Immature natural killer cell (primary cell): ENCODE measurements around the gene MEIS3. TPM values are rescaled to one million over a fixed set of nuclear protein-coding genes. Genes with fewer than 3 reads are reported as not detected.

ENCODE experiments used
- DNase-seq, 3 donors: peaks; one replicate each; pipeline ENCODE4 v3.0.0; 2022; ENCODE audit warnings: mixed read lengths in 1 of 3
- H3K27ac Mint-ChIP-seq, 6 donors: one replicate each; pipeline ENCODE4 v1.8.0; 2020; ENCODE audit warnings: mixed read lengths in 6 of 6, mild to moderate bottlenecking in 5 of 6, inconsistent platforms in 4 of 6, moderate library complexity in 3 of 6
- H3K27me3 Mint-ChIP-seq, 3 donors: one replicate each; pipeline ENCODE4 v1.8.0; 2020 to 2021; ENCODE audit warnings: low read depth in 3 of 3, mild to moderate bottlenecking in 3 of 3, mixed read lengths in 3 of 3, moderate library complexity in 3 of 3, inconsistent platforms in 1 of 3
- H3K36me3 Mint-ChIP-seq, 3 donors: one replicate each; pipeline ENCODE4 v1.8.0; 2020; ENCODE audit warnings: mixed read lengths in 3 of 3, inconsistent platforms in 2 of 3, mild to moderate bottlenecking in 2 of 3
- H3K4me1 Mint-ChIP-seq, 2 donors: one replicate each; pipeline ENCODE4 v1.8.0; 2020; ENCODE audit warnings: inconsistent platforms in 2 of 2, mild to moderate bottlenecking in 2 of 2, mixed read lengths in 2 of 2, moderate library complexity in 1 of 2
- H3K4me3 Mint-ChIP-seq, 5 donors: one replicate each; pipeline ENCODE4 v1.8.0; 2020; ENCODE audit warnings: mild to moderate bottlenecking in 5 of 5, mixed read lengths in 5 of 5, inconsistent platforms in 3 of 5, moderate library complexity in 3 of 5
- H3K9me3 Mint-ChIP-seq, 6 donors: one replicate each; pipeline ENCODE4 v1.8.0; 2020; ENCODE audit warnings: mild to moderate bottlenecking in 6 of 6, mixed read lengths in 6 of 6, inconsistent platforms in 4 of 6, moderate library complexity in 3 of 6
- polyA plus RNA-seq, 3 donors: library from polyadenylated mRNA; unstranded; fragments of 300-500 nt; fragmentation: Illumina TruSeq; gene quantifications; one replicate each; pipeline ENCODE4 v1.2.3, GENCODE V29; 2021

The MEIS3 gene
- polyA plus RNA-seq, 3 donors from 2014 or later: not detected

DNA sequence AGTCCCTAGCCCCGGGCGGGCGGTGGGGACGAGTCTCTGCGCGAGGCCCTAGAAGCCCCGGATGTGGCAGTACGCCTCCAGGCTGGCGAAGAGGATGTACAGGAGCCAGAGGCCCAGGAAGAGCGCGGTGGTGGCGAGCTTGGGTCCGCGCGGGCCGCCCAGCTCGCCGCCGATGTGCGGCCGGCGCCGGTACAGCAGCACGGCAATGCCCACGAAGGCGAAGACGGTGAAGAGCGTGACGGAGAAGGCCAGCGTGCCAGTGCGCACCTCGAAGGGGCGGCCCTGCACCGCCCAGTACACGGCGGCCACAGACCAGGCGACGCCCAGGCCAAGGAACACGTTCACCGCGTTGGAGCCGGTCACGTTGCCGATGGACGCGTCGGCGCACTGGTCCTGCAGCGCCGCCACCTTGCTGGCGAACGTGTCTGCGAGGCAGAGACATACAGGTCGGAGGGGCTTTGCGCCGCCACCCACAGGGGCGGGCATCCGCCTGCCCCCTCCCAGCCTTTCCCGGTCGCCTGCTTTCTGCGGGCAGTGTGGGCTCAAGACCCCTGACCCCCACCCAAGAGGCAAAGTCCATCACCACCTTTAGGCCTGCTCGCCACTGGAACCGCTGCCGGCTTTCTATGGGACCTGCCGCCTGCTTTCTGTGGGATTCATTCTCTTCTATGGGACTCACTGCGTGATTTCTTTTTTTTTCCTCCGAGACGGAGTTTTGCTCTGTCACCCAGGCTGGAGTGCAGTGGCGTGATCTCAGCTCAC lies 10.9 kb upstream of the MEIS3 start:
- Mint-ChIP-seq H3K36me3 (no peaks in the 10 kb centered on the region), H3K4me3 (peak overlapping the region in 4 of 5 donors; percentile 25 to 62 (median 48)), H3K4me1 (peaks cover 0 to 12% of the 10 kb centered on the region in 2 donors), H3K27ac (no peak overlapping the region), H3K27me3 (peaks cover 12 to 30% (median 16%) of the 10 kb centered on the region in 3 donors), H3K9me3 (no peaks in the 10 kb centered on the region)
- peak; percentile 12 to 26 (median 26) for DNase-seq

DNA sequence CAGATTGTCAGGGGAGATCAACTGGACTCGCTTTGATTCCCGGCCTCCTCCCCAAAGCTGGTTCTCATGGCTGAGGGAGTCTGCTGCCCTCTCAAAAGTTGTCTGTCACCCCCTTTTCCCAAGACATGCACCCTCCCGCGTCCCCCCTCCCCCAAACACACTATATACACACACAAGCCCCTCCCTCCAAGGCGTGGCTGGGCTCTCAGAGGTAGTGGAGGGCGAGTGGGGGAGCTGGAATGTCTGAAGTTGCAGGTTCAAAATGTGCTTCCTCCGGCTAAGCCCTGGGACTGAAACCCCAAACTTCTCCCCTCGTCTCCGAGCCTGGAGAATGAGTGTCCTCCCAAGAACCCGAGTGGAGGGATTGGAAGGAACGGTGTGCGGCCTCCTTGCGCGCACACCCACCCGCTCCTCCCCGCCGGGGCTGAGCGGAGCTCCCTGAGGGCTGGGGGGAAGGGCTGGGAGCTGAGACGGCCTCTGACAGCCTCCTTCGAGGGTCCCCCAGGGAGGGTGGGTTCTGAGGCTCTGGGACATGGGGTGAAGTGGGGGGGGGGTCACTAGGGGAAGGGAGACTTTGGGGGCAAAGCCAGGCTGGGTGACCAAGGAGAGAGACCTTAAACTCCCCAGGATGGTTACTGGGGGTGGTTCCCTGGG lies 9.9 kb upstream of the MEIS3 start:
- Mint-ChIP-seq H3K27me3 (peaks cover 12 to 32% (median 16%) of the 10 kb centered on the region in 3 donors), H3K27ac (no peak overlapping the region), H3K9me3 (no peaks in the 10 kb centered on the region), H3K4me3 (peak overlapping the region in 3 of 5 donors; percentile 25 to 62 (median 44)), H3K36me3 (no peaks in the 10 kb centered on the region), H3K4me1 (peaks cover 0 to 12% of the 10 kb centered on the region in 2 donors)
- no peak for DNase-seq

DNA sequence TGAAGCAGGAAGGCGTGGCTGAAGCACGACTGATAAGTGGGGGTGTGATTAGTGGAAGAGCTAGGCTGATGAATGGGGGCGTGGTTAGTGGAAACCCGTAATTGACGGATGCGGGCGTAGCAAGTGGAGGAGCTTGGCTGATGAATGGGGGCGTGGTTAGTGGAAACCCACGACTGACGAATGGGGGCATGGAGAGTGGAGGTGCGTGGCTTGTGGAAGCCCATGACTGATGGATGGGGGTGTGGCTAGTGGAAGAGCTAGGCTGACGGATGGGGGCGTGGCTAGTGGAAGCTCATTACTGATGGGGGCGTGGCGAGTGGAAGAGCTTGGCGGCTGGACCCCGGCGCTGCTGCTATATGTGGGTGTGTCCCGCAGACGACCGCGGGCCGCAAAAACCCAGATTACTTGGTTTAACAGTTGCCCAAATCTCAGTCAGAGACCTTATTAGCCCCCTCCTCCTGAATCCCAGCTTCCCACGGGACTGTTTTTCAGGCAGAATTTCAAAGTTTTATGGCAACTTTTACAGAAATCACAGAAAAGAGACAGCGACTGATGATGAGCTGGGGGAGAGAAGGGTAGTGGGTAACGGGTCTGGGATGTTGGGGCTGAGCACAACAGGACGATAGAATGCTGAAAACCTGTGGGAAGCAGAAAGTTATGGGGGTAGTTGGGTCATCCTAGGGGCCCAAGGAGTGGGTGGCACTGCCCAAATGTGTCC lies 9.0 kb upstream of the MEIS3 start:
- Mint-ChIP-seq H3K9me3 (no peaks in the 10 kb centered on the region), H3K4me1 (peaks cover 0 to 12% of the 10 kb centered on the region in 2 donors), H3K36me3 (peaks cover 0 to 2% (median 0%) of the 10 kb centered on the region in 3 donors), H3K27me3 (peaks cover 14 to 32% (median 15%) of the 10 kb centered on the region in 3 donors), H3K4me3 (no peak overlapping the region), H3K27ac (no peak overlapping the region)
- DNase-seq: peak; percentile 57 to 73 (median 63)

DNA sequence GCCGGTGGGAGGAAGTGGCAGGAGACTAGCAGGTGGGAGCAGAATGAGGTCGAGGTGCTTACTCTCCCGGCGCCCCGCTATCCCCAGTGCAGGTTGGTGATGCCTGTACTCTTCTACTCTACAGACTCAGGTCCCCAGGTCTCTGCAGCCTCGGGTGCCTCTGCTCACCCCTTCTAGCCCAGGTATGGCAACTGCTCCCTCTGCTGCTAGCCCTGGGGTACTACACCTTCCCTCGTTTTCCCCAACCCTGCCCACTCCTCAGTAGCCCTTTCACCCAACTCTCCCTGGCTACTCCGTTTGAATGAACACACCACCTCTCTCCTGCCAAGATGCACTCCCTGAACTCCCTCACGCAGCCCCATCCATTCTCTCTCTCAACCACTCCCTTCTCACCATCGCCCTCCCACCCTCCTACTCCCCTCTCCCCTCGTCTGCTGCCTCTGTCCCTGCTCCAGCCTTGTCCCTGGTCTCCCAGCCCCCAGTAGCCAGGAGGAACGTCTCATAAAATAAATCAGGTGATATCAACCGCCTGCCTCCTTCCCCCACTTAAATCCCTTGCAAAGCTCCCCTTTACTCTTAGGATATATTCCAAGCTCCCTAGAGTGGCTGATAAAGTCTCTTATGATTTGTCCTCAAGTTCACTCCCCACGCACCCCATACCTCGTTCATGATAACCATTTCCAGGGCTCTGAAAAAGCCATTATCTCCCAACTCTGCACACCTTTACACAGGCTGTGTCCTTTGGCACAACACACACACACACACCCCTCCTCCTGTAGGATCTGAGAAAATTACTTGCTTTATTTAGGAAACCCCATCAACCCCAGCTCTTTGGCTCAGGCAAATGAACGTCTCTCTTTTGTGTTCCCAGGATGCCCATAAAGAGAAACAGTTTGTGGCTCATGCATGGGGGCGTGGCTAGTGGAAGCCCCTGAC lies 8.2 kb upstream of the MEIS3 start:
- no peak overlapping the region for H3K27ac Mint-ChIP-seq
- peak; percentile 50 to 63 (median 55) for DNase-seq
- no peak overlapping the region for H3K4me3 Mint-ChIP-seq
- peaks cover 17 to 37% (median 18%) of the 10 kb centered on the region in 3 donors for H3K27me3 Mint-ChIP-seq
- no peaks in the 10 kb centered on the region for H3K9me3 Mint-ChIP-seq
- peaks cover 4 to 12% of the 10 kb centered on the region in 2 donors for H3K4me1 Mint-ChIP-seq
- H3K36me3 Mint-ChIP-seq: peaks cover 3 to 10% (median 6%) of the 10 kb centered on the region in 3 donors

DNA sequence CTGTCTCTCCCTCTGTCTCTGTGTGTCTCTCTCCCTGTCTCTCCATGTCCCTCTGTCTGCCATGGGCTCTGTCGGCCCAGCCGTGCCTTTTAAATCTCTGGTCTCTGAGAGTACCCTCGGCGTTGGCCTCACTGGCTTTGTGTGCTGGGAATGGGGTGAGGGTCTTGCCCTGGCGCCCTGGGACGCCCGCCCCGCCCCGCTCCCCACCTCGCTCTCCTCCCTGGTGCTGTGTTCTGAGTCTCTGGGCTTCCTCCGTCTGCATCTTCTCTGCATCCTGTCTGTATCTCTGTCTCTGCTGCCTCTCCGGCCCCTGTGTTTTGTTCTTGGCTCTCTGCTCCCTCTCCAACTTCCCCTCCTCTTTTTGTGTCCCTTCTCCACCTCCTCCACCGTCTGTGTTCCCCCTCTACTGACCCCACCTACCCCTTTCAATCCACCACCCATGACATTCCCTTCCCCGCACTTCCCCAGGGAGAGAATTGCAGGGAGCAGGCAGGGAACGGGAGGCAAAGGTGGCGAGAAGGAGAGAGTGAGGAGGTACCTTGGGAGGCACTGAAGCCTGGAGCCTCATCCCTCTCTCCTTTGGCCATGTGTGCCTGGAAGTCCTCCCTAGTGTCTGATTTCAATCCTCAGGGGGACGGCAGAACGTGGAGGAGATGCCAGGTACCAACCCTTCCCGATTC lies 4.0 kb upstream of the MEIS3 start:
- Mint-ChIP-seq H3K27ac (no peak overlapping the region), H3K36me3 (peaks cover 3 to 14% (median 10%) of the 10 kb centered on the region in 3 donors), H3K27me3 (peaks cover 16 to 41% (median 27%) of the 10 kb centered on the region in 3 donors), H3K4me3 (peak overlapping the region in 1 of 5 donors; percentile 28), H3K4me1 (peaks cover 12 to 17% of the 10 kb centered on the region in 2 donors), H3K9me3 (no peaks in the 10 kb centered on the region)
- DNase-seq: no peak

DNA sequence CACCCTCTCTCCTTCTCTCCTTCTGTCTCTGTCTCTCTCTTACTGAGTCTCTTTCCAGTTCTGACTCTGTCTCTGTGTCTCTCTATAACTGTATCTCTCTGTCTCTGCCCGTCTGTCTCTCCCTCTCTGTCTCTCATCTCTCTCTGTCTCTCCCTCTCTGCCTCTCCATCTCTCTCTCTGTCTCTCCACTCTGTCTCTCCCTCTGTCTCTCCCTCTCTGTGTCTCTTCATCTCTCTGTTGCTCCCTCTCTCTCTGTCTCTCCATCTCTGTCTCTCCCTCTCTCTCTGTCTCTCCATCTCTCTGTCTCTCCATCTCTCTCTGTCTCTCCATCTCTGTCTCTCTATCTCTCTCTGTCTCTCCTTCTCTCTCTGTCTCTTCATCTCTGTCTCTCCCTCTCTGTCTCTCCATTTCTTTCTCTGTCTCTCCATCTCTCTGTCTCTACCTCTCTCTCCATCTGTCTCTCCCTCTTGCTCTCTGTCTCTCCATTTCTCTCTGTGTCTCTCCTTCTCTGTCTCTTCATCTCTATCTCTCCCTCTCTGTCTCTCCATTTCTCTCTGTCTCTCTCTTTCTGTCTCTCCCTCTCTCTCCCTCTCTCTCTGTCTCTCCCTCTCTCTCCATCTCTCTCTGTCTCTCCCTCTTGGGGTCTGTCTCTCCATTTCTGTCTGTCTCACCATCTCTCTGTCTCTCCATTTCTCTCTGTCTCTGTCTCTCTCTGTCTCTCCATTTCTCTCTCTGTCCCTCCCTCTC lies 3.3 kb upstream of the MEIS3 start:
- Mint-ChIP-seq H3K9me3 (no peaks in the 10 kb centered on the region), H3K27me3 (peaks cover 20 to 47% (median 31%) of the 10 kb centered on the region in 3 donors), H3K36me3 (peaks cover 3 to 14% (median 10%) of the 10 kb centered on the region in 3 donors), H3K4me1 (peaks cover 19 to 23% of the 10 kb centered on the region in 2 donors), H3K27ac (peak overlapping the region in 1 of 6 donors; percentile 50), H3K4me3 (peak overlapping the region in 1 of 5 donors; percentile 28)
- DNase-seq: no peak

DNA sequence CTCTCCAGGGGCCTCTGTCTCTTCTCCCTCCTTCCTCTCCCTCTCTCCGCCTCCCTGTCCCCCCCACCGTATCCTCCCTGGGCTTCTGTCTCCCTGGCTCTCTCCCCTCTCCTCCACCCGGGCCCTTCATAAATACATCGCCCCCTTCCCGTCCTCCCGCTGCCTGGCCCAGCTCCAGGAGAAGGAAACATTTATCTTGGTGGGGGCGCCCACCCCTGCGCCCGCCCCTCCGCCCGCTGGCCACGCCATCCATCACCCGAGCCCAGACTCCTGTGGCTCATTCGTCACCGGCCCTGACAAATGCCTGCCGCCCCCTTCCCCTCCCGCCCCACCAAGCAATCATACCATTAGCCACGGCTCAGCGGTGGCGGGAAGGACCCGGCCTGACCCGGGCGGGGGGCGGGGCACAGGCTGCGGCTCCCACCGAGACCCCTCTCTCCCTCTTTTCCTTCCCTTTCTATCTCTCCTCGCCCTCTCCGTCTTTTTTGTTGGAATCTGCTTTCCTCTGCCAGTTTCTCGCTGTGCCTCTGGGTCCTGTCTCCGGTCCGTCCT lies 2.6 kb upstream of the MEIS3 start:
- DNase-seq: no peak
- Mint-ChIP-seq H3K9me3 (no peaks in the 10 kb centered on the region), H3K27me3 (peaks cover 20 to 48% (median 30%) of the 10 kb centered on the region in 3 donors), H3K27ac (no peak overlapping the region), H3K4me3 (no peak overlapping the region), H3K4me1 (peaks cover 18 to 25% of the 10 kb centered on the region in 2 donors), H3K36me3 (peaks cover 3 to 14% (median 10%) of the 10 kb centered on the region in 3 donors)

DNA sequence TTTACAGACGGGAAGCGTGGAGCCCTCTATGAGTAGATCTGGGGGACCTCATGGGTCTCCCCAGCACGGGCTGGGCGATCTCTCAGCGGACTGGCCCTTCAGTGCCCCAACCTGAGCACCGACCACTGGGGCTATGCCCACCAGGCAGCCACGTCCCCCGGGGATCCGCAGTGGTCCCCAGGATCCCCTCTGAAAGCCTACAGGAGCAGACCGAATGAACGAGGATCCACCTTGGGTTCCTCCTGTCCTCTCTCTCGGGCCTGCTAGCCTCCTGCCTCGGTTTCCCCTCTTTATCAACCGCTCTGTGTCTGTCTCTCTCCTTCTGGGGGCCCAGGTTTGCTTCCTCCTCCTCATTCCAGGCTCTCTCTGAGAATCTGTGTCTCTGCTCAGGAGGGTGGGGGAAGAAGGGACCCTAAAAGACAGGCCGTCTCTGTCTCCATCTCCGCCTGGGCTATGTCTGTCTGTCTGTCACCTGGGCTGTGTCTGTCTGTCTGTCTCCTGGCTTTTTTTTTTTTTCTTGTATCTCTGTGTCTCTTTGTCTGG lies 2.0 kb upstream of the MEIS3 start:
- Mint-ChIP-seq H3K27ac (no peak overlapping the region), H3K4me1 (peaks cover 18 to 25% of the 10 kb centered on the region in 2 donors), H3K9me3 (no peaks in the 10 kb centered on the region), H3K4me3 (peak overlapping the region in 1 of 5 donors; percentile 51), H3K27me3 (peaks cover 26 to 46% (median 33%) of the 10 kb centered on the region in 3 donors), H3K36me3 (peaks cover 3 to 14% (median 10%) of the 10 kb centered on the region in 3 donors)
- no peak for DNase-seq

DNA sequence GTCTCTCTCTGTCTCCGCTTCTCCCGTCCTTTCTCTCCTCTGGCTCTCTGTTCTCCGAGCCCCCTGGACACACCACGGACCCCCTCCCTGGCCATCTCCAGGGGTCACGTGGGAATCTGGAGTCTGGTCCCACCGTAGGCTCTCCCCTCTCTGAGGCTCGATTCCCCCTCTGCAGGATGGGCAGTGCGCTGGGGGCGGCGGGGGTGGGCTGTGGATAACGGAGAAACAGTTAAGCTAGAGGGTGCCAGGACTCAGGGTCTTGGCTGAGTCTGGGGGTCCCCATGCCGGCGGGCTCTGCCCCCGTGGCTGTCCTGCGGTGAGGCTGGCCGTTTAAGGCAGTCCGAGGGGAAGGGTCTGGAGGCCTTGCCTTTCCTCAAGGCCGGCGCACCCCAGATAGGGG lies 462 bp upstream of the MEIS3 start:
- H3K9me3 Mint-ChIP-seq: no peaks in the 10 kb centered on the region
- H3K4me1 Mint-ChIP-seq: peaks cover 18 to 25% of the 10 kb centered on the region in 2 donors
- DNase-seq: no peak
- peaks cover 3 to 14% (median 10%) of the 10 kb centered on the region in 3 donors for H3K36me3 Mint-ChIP-seq
- H3K27ac Mint-ChIP-seq: no peak overlapping the region
- H3K4me3 Mint-ChIP-seq: no peak overlapping the region
- H3K27me3 Mint-ChIP-seq: peaks cover 30 to 43% (median 42%) of the 10 kb centered on the region in 3 donors

DNA sequence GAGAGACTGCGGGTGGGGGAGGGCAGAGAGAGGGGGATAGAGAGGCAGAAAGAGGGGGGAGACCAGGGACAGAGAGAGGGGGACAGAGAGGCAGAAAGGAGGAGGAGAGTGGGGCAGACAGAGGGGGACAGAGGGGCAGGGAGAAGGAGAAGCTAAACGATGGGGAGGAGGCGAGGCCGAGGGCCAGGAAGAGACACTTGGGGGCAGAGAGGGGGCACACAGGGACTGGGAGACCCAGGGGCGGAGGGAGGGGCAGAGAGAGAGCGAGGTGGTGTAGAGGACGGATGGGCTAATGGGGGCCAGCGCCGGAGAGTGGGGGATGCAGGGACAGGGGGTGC lies 666 bp downstream of the MEIS3 start:
- peaks cover 30 to 44% (median 39%) of the 10 kb centered on the region in 3 donors for H3K27me3 Mint-ChIP-seq
- H3K9me3 Mint-ChIP-seq: no peaks in the 10 kb centered on the region
- no peak overlapping the region for H3K27ac Mint-ChIP-seq
- no peak for DNase-seq
- peaks cover 18 to 25% of the 10 kb centered on the region in 2 donors for H3K4me1 Mint-ChIP-seq
- peaks cover 3 to 14% (median 10%) of the 10 kb centered on the region in 3 donors for H3K36me3 Mint-ChIP-seq
- H3K4me3 Mint-ChIP-seq: peak overlapping the region in 2 of 5 donors; percentile 4 to 74
